Measurements from ENCODE around the gene CTNNA1.

CTNNA1 gene

GRCh38 chr5:138878437-138879235 is 125.4 kb downstream of the CTNNA1 start:
- H3K36me3 ChIP-seq (ENCODE audit: control insufficient read depth, insufficient read depth, low read length): no peaks in the 10 kb centered on the region
- no peaks in the 10 kb centered on the region for H3K27me3 ChIP-seq (ENCODE audit: control insufficient read depth, insufficient read depth, low read length)
- H3K27ac ChIP-seq (ENCODE audit: low read depth, low read length): no peak overlapping the region
- peaks cover 6% of the 10 kb centered on the region for H3K4me1 ChIP-seq (ENCODE audit: control insufficient read depth, insufficient read depth, low read length)
- H3K4me3 ChIP-seq (ENCODE audit: low read length): no peak overlapping the region
- no peak overlapping the region for H3K9ac ChIP-seq (ENCODE audit: low read length)

GRCh38 chr5:138883211-138883610 is 130.0 kb downstream of the CTNNA1 start:
- H3K4me1 ChIP-seq (ENCODE audit: control insufficient read depth, insufficient read depth, low read length): no peaks in the 10 kb centered on the region
- no peak overlapping the region for H3K27ac ChIP-seq (ENCODE audit: low read depth, low read length)
- no peaks in the 10 kb centered on the region for H3K27me3 ChIP-seq (ENCODE audit: control insufficient read depth, insufficient read depth, low read length)

GRCh38 chr5:138884094-138884493 is 130.9 kb downstream of the CTNNA1 start:
- Histone ChIP-seq H3K27ac (ENCODE audit: low read depth, low read length) (no peak overlapping the region), H3K36me3 (ENCODE audit: control insufficient read depth, insufficient read depth, low read length) (peaks cover 3% of the 10 kb centered on the region), H3K4me1 (ENCODE audit: control insufficient read depth, insufficient read depth, low read length) (no peaks in the 10 kb centered on the region), H3K4me3 (ENCODE audit: low read length) (no peak overlapping the region), H3K27me3 (ENCODE audit: control insufficient read depth, insufficient read depth, low read length) (no peaks in the 10 kb centered on the region), H3K9ac (ENCODE audit: low read length) (no peak overlapping the region)

More at GRCh38 chr5:138883211-138883610, 130.0 kb downstream of the CTNNA1 start:
- H3K9ac ChIP-seq (ENCODE audit: low read length): no peak overlapping the region
- no peak overlapping the region for H3K4me3 ChIP-seq (ENCODE audit: low read length)
- no peaks in the 10 kb centered on the region for H3K36me3 ChIP-seq (ENCODE audit: control insufficient read depth, insufficient read depth, low read length)

GRCh38 chr5:138884554-138884953 is 131.3 kb downstream of the CTNNA1 start:
- no peak overlapping the region for H3K27ac ChIP-seq (ENCODE audit: low read depth, low read length)
- H3K36me3 ChIP-seq (ENCODE audit: control insufficient read depth, insufficient read depth, low read length): peaks cover 7% of the 10 kb centered on the region

GRCh38 chr5:138889994-138890393 is 136.8 kb downstream of the CTNNA1 start:
- H3K36me3 ChIP-seq (ENCODE audit: control insufficient read depth, insufficient read depth, low read length): peaks cover 21% of the 10 kb centered on the region
- H3K4me1 ChIP-seq (ENCODE audit: control insufficient read depth, insufficient read depth, low read length): no peaks in the 10 kb centered on the region
- H3K27me3 ChIP-seq (ENCODE audit: control insufficient read depth, insufficient read depth, low read length): no peaks in the 10 kb centered on the region
- no peak overlapping the region for H3K27ac ChIP-seq (ENCODE audit: low read depth, low read length)
- H3K9ac ChIP-seq (ENCODE audit: low read length): no peak overlapping the region
- no peak overlapping the region for H3K4me3 ChIP-seq (ENCODE audit: low read length)

More at GRCh38 chr5:138884554-138884953, 131.3 kb downstream of the CTNNA1 start:
- no peak overlapping the region for H3K4me3 ChIP-seq (ENCODE audit: low read length)
- H3K27me3 ChIP-seq (ENCODE audit: control insufficient read depth, insufficient read depth, low read length): no peaks in the 10 kb centered on the region
- H3K9ac ChIP-seq (ENCODE audit: low read length): no peak overlapping the region
- H3K4me1 ChIP-seq (ENCODE audit: control insufficient read depth, insufficient read depth, low read length): no peaks in the 10 kb centered on the region

GRCh38 chr5:138890644-138891043 is 137.4 kb downstream of the CTNNA1 start:
- peaks cover 21% of the 10 kb centered on the region for H3K36me3 ChIP-seq (ENCODE audit: control insufficient read depth, insufficient read depth, low read length)
- no peak overlapping the region for H3K4me3 ChIP-seq (ENCODE audit: low read length)
- no peak overlapping the region for H3K9ac ChIP-seq (ENCODE audit: low read length)
- H3K27me3 ChIP-seq (ENCODE audit: control insufficient read depth, insufficient read depth, low read length): no peaks in the 10 kb centered on the region
- no peak overlapping the region for H3K27ac ChIP-seq (ENCODE audit: low read depth, low read length)
- no peaks in the 10 kb centered on the region for H3K4me1 ChIP-seq (ENCODE audit: control insufficient read depth, insufficient read depth, low read length)

GRCh38 chr5:138895918-138896317 is 142.7 kb downstream of the CTNNA1 start:
- Histone ChIP-seq H3K27ac (ENCODE audit: low read depth, low read length) (no peak overlapping the region), H3K36me3 (ENCODE audit: control insufficient read depth, insufficient read depth, low read length) (peaks cover 7% of the 10 kb centered on the region), H3K9ac (ENCODE audit: low read length) (no peak overlapping the region), H3K4me3 (ENCODE audit: low read length) (no peak overlapping the region), H3K27me3 (ENCODE audit: control insufficient read depth, insufficient read depth, low read length) (no peaks in the 10 kb centered on the region), H3K4me1 (ENCODE audit: control insufficient read depth, insufficient read depth, low read length) (no peaks in the 10 kb centered on the region)

- Histone ChIP-seq H3K27ac (ENCODE audit: low read depth, low read length) (no peak overlapping the region), H3K4me3 (ENCODE audit: low read length) (no peak overlapping the region), H3K36me3 (ENCODE audit: control insufficient read depth, insufficient read depth, low read length) (peaks cover 5% of the 10 kb centered on the region), H3K4me1 (ENCODE audit: control insufficient read depth, insufficient read depth, low read length) (no peaks in the 10 kb centered on the region), H3K27me3 (ENCODE audit: control insufficient read depth, insufficient read depth, low read length) (no peaks in the 10 kb centered on the region), H3K9ac (ENCODE audit: low read length) (no peak overlapping the region)
These were observed 145.1 kb downstream of the CTNNA1 start for GRCh38 chr5:138898299-138898698.

GRCh38 chr5:138898742-138899141 is 145.5 kb downstream of the CTNNA1 start:
- peaks cover 5% of the 10 kb centered on the region for H3K36me3 ChIP-seq (ENCODE audit: control insufficient read depth, insufficient read depth, low read length)
- H3K4me3 ChIP-seq (ENCODE audit: low read length): no peak overlapping the region
- H3K9ac ChIP-seq (ENCODE audit: low read length): no peak overlapping the region
- no peak overlapping the region for H3K27ac ChIP-seq (ENCODE audit: low read depth, low read length)
- H3K27me3 ChIP-seq (ENCODE audit: control insufficient read depth, insufficient read depth, low read length): no peaks in the 10 kb centered on the region
- no peaks in the 10 kb centered on the region for H3K4me1 ChIP-seq (ENCODE audit: control insufficient read depth, insufficient read depth, low read length)

GRCh38 chr5:138900281-138900965 is 147.2 kb downstream of the CTNNA1 start:
- peaks cover 5% of the 10 kb centered on the region for H3K36me3 ChIP-seq (ENCODE audit: control insufficient read depth, insufficient read depth, low read length)
- H3K4me3 ChIP-seq (ENCODE audit: low read length): no peak overlapping the region
- H3K9ac ChIP-seq (ENCODE audit: low read length): no peak overlapping the region
- H3K4me1 ChIP-seq (ENCODE audit: control insufficient read depth, insufficient read depth, low read length): no peaks in the 10 kb centered on the region
- no peaks in the 10 kb centered on the region for H3K27me3 ChIP-seq (ENCODE audit: control insufficient read depth, insufficient read depth, low read length)
- no peak overlapping the region for H3K27ac ChIP-seq (ENCODE audit: low read depth, low read length)

- Histone ChIP-seq H3K4me1 (ENCODE audit: control insufficient read depth, insufficient read depth, low read length) (no peaks in the 10 kb centered on the region), H3K4me3 (ENCODE audit: low read length) (no peak overlapping the region), H3K9ac (ENCODE audit: low read length) (no peak overlapping the region), H3K27ac (ENCODE audit: low read depth, low read length) (no peak overlapping the region), H3K36me3 (ENCODE audit: control insufficient read depth, insufficient read depth, low read length) (no peaks in the 10 kb centered on the region), H3K27me3 (ENCODE audit: control insufficient read depth, insufficient read depth, low read length) (no peaks in the 10 kb centered on the region)
These were observed 148.5 kb downstream of the CTNNA1 start for GRCh38 chr5:138901716-138902115.

GRCh38 chr5:138903130-138903775 is 150.0 kb downstream of the CTNNA1 start:
- no peaks in the 10 kb centered on the region for H3K36me3 ChIP-seq (ENCODE audit: control insufficient read depth, insufficient read depth, low read length)
- H3K9ac ChIP-seq (ENCODE audit: low read length): no peak overlapping the region
- H3K4me1 ChIP-seq (ENCODE audit: control insufficient read depth, insufficient read depth, low read length): no peaks in the 10 kb centered on the region
- no peak overlapping the region for H3K27ac ChIP-seq (ENCODE audit: low read depth, low read length)
- no peak overlapping the region for H3K4me3 ChIP-seq (ENCODE audit: low read length)
- H3K27me3 ChIP-seq (ENCODE audit: control insufficient read depth, insufficient read depth, low read length): no peaks in the 10 kb centered on the region

All from rectal smooth muscle tissue (tissue), 1 donor.